ENCODE measurements around the gene GLP1R. TPM values are rescaled to one million over a fixed set of nuclear protein-coding genes. Genes with fewer than 3 reads are reported as not detected.

GLP1R gene
- total RNA-seq, 2 donors from 2014 or later, result 0.15 TPM; not detected in 1

- no peak overlapping the region for H3K4me3 ChIP-seq (ENCODE audit: low read length)
- peaks cover 19% of the 10 kb centered on the region for H3K27me3 ChIP-seq (ENCODE audit: control insufficient read depth, insufficient read depth, low read length, poor library complexity, severe bottlenecking)
- H3K27ac ChIP-seq (ENCODE audit: low read depth, low read length), result no peak overlapping the region
- TF ChIP-seq CTCF (conservative IDR thresholded peaks at IDR 0.05), result no peak
- no peaks in the 10 kb centered on the region for H3K36me3 ChIP-seq (ENCODE audit: control insufficient read depth, insufficient read depth, low read length)
- H3K27ac Mint-ChIP-seq, result no peak overlapping the region
- H3K9me3 Mint-ChIP-seq, result no peaks in the 10 kb centered on the region
- H3K27me3 Mint-ChIP-seq (ENCODE audit: insufficient read depth), result peaks cover 45% of the 10 kb centered on the region
- H3K4me1 Mint-ChIP-seq, result peaks cover 7% of the 10 kb centered on the region
- DNase-seq, result no peak
- no peaks in the 10 kb centered on the region for H3K4me1 ChIP-seq (ENCODE audit: control insufficient read depth, insufficient read depth, low read length)
- 93 to 95% methylated on average over 6 to 7 of the region's 7 CpGs for WGBS, 2 experiments (ENCODE audit: insufficient coverage in 1 of 2, insufficient read length in 1 of 2)
- H3K9me3 ChIP-seq (ENCODE audit: control insufficient read depth, low read length), result no peaks in the 10 kb centered on the region
- no peak overlapping the region for H3K4me3 Mint-ChIP-seq
- no peaks in the 10 kb centered on the region for H3K36me3 Mint-ChIP-seq (ENCODE audit: low read depth)
- H3K9ac ChIP-seq (ENCODE audit: extremely low read depth, low read length, poor library complexity, severe bottlenecking), result no peak overlapping the region
Measured at GRCh38 chr6:39086294-39086693, 37.7 kb downstream of the GLP1R start.

- no peak overlapping the region for H3K27ac Mint-ChIP-seq
- no peaks in the 10 kb centered on the region for H3K9me3 Mint-ChIP-seq
- no peak for DNase-seq
- 91 to 96% methylated on average over 3 to 6 of the region's 6 CpGs for WGBS, 2 experiments (ENCODE audit: insufficient coverage in 1 of 2, insufficient read length in 1 of 2)
- Histone ChIP-seq H3K9me3 (ENCODE audit: control insufficient read depth, low read length) (no peaks in the 10 kb centered on the region), H3K9ac (ENCODE audit: extremely low read depth, low read length, poor library complexity, severe bottlenecking) (no peak overlapping the region), H3K4me1 (ENCODE audit: control insufficient read depth, insufficient read depth, low read length) (no peaks in the 10 kb centered on the region), H3K27me3 (ENCODE audit: control insufficient read depth, insufficient read depth, low read length, poor library complexity, severe bottlenecking) (peaks cover 19% of the 10 kb centered on the region), H3K36me3 (ENCODE audit: control insufficient read depth, insufficient read depth, low read length) (no peaks in the 10 kb centered on the region), H3K4me3 (ENCODE audit: low read length) (no peak overlapping the region), H3K27ac (ENCODE audit: low read depth, low read length) (no peak overlapping the region)
- TF ChIP-seq CTCF (conservative IDR thresholded peaks at IDR 0.05), result no peak
- peaks cover 7% of the 10 kb centered on the region for H3K4me1 Mint-ChIP-seq
- no peak overlapping the region for H3K4me3 Mint-ChIP-seq
- peaks cover 43% of the 10 kb centered on the region for H3K27me3 Mint-ChIP-seq (ENCODE audit: insufficient read depth)
- H3K36me3 Mint-ChIP-seq (ENCODE audit: low read depth), result no peaks in the 10 kb centered on the region
Measured at GRCh38 chr6:39086711-39087110, 38.1 kb downstream of the GLP1R start.

GRCh38 chr6:39087197-39087596, 38.6 kb downstream of the GLP1R start:
- H3K4me1 ChIP-seq (ENCODE audit: control insufficient read depth, insufficient read depth, low read length), result no peaks in the 10 kb centered on the region

More at GRCh38 chr6:39087197-39087596, 38.6 kb downstream of the GLP1R start:
- Histone ChIP-seq H3K27ac (ENCODE audit: low read depth, low read length) (no peak overlapping the region), H3K36me3 (ENCODE audit: control insufficient read depth, insufficient read depth, low read length) (no peaks in the 10 kb centered on the region), H3K9ac (ENCODE audit: extremely low read depth, low read length, poor library complexity, severe bottlenecking) (no peak overlapping the region), H3K27me3 (ENCODE audit: control insufficient read depth, insufficient read depth, low read length, poor library complexity, severe bottlenecking) (peaks cover 19% of the 10 kb centered on the region), H3K9me3 (ENCODE audit: control insufficient read depth, low read length) (no peaks in the 10 kb centered on the region), H3K4me3 (ENCODE audit: low read length) (no peak overlapping the region)
- no peak for TF ChIP-seq CTCF (conservative IDR thresholded peaks at IDR 0.05)
- H3K27me3 Mint-ChIP-seq (ENCODE audit: insufficient read depth), result peaks cover 42% of the 10 kb centered on the region
- no peak overlapping the region for H3K4me3 Mint-ChIP-seq
- H3K36me3 Mint-ChIP-seq (ENCODE audit: low read depth), result no peaks in the 10 kb centered on the region
- H3K4me1 Mint-ChIP-seq, result peaks cover 9% of the 10 kb centered on the region
- H3K9me3 Mint-ChIP-seq, result no peaks in the 10 kb centered on the region
- WGBS, 2 experiments (ENCODE audit: insufficient coverage in 1 of 2, insufficient read length in 1 of 2), result 82 to 87% methylated on average over 7 of the region's 7 CpGs
- DNase-seq, result no peak
- no peak overlapping the region for H3K27ac Mint-ChIP-seq

Data from endodermal cell (in vitro differentiated cells).